HepG2 (cell line): Measurements from ENCODE around the gene CSNK1D. TPM values are rescaled to one million over a fixed set of nuclear protein-coding genes. Genes with fewer than 3 reads are reported as not detected.

Experiments used
- ATF7 ChIP-seq, 2 experiments: fragments of 450-650 bp in 1 of 2; sonication (generic) in 1 of 2; formaldehyde crosslinking in 1 of 2; IDR thresholded peaks; 2 replicates each; pipeline versions ENCODE4 v1.4.0 to v1.6.1; 2016 to 2020; ENCODE audit warnings: antibody characterized with exemption in 1 of 2, mild to moderate bottlenecking in 1 of 2, missing genetic modification reagents in 1 of 2
- BHLHE40 ChIP-seq: IDR thresholded peaks from 2 replicates; pipeline ENCODE4 v1.6.1; 2011; ENCODE audit warnings: low read length, improper control_type of control experiment
- FOXK2 ChIP-seq: fragments of 450-650 bp; IDR thresholded peaks from 2 replicates; pipeline ENCODE4 v1.6.1; 2016
- HOXA7 ChIP-seq: sonication (generic); formaldehyde crosslinking; IDR thresholded peaks from 2 replicates; pipeline ENCODE4 v1.8.1; 2022; ENCODE audit warnings: mild to moderate bottlenecking, missing genetic modification reagents, moderate library complexity
- KMT2A ChIP-seq: sonication (generic); formaldehyde crosslinking; IDR thresholded peaks from 2 replicates; pipeline ENCODE4 v1.4.0; 2020; ENCODE audit warnings: missing genetic modification reagents
- POLR2AphosphoS2 ChIP-seq: IDR thresholded peaks from 2 replicates; pipeline ENCODE4 v1.6.1; 2011; ENCODE audit warnings: low read depth, low read length, improper control_type of control experiment
- PRDM15 ChIP-seq: sonication (generic); formaldehyde crosslinking; IDR thresholded peaks from 2 replicates; pipeline ENCODE4 v1.4.0; 2020; ENCODE audit warnings: missing genetic modification reagents
- SMAD3 ChIP-seq: sonication (generic); formaldehyde crosslinking; IDR thresholded peaks from 2 replicates; pipeline ENCODE4 v1.4.0; 2020; ENCODE audit warnings: missing genetic modification reagents
- SOX6 ChIP-seq, 2 experiments: fragments of 450-650 bp in 1 of 2; sonication (generic) in 1 of 2; formaldehyde crosslinking in 1 of 2; IDR thresholded peaks; 2 replicates each; pipeline versions ENCODE4 v1.4.0 to v1.6.1; 2017 to 2020; ENCODE audit warnings: antibody characterized with exemption in 1 of 2, mild to moderate bottlenecking in 1 of 2, missing genetic modification reagents in 1 of 2
- SRY ChIP-seq: sonication (generic); formaldehyde crosslinking; IDR thresholded peaks from 2 replicates; pipeline ENCODE4 v1.8.0; 2022; ENCODE audit warnings: mild to moderate bottlenecking, missing genetic modification reagents
- TBP ChIP-seq: sonication (generic); formaldehyde crosslinking; IDR thresholded peaks from 2 replicates; pipeline ENCODE4 v1.5.0; 2020; ENCODE audit warnings: missing genetic modification reagents
- ZFYVE20 ChIP-seq: sonication (generic); formaldehyde crosslinking; IDR thresholded peaks from 2 replicates; pipeline ENCODE4 v1.8.0; 2023; ENCODE audit warnings: low read depth, mild to moderate bottlenecking, moderate library complexity, missing genetic modification reagents, borderline replicate concordance
- ZNF124 ChIP-seq: sonication (generic); formaldehyde crosslinking; IDR thresholded peaks from 2 replicates; pipeline ENCODE4 v1.4.0; 2020; ENCODE audit warnings: missing genetic modification reagents
- ZNF160 ChIP-seq: sonication (generic); formaldehyde crosslinking; IDR thresholded peaks from 2 replicates; pipeline ENCODE4 v1.8.0; 2022; ENCODE audit warnings: mild to moderate bottlenecking, inconsistent platforms, missing genetic modification reagents
- ZNF34 ChIP-seq: sonication (generic); formaldehyde crosslinking; IDR thresholded peaks from 2 replicates; pipeline ENCODE4 v1.4.0; 2020; ENCODE audit warnings: mild to moderate bottlenecking, missing genetic modification reagents, borderline replicate concordance
- ZNF556 ChIP-seq: sonication (generic); formaldehyde crosslinking; IDR thresholded peaks from 2 replicates; pipeline ENCODE4 v1.4.0; 2020; ENCODE audit warnings: mild to moderate bottlenecking, missing genetic modification reagents, borderline replicate concordance
- ZNF687 ChIP-seq: sonication (generic); formaldehyde crosslinking; IDR thresholded peaks from 2 replicates; pipeline ENCODE4 v1.5.1; 2020; ENCODE audit warnings: mild to moderate bottlenecking, missing genetic modification reagents, moderate library complexity
- ZNF782 ChIP-seq: sonication (generic); formaldehyde crosslinking; IDR thresholded peaks from 2 replicates; pipeline ENCODE4 v1.4.0; 2020; ENCODE audit warnings: missing genetic modification reagents, mild to moderate bottlenecking, borderline replicate concordance
- polyA plus RNA-seq, 8 experiments: library from polyadenylated mRNA; depleted of rRNA in 3 of 8; stranded (reverse) in 7 of 8; unstranded in 1 of 8; fragments of >200 nt; fragmentation: Illumina TruSeq in 4 of 8; extraction: Trizol in 4 of 8; gene quantifications; 2 replicates each; pipeline versions ENCODE4 v1.2.1 to v1.2.3, GENCODE V29; 2011 to 2016; ENCODE audit warnings: low read depth in 4 of 8, missing spikeins in 1 of 8, mixed read lengths in 1 of 8; ENCODE audit not compliant: insufficient read depth in 1 of 8
- total RNA-seq, 5 experiments: library from RNA; depleted of rRNA; stranded (reverse); fragments of >200 nt; fragmentation: Illumina TruSeq; extraction: Trizol; gene quantifications; 2 replicates each; pipeline ENCODE4 v1.2.3, GENCODE V29; 2016; ENCODE audit warnings: low read depth in 1 of 5

CSNK1D gene
- total and polyA plus RNA-seq, 2 of the 13 experiments (the other 11 are each of a cell fraction or from before 2014, with no cell fraction given), result 31.5 to 128 TPM

- TF ChIP-seq ZNF687 (CRISPR knock-in tag), result peak; percentile 6; the same call in 1 of the 2 replicates
- TF ChIP-seq ZFYVE20 (CRISPR knock-in tag), result no peak
- peak; percentile 35; the same call in 1 of the 2 replicates for TF ChIP-seq POLR2AphosphoS2
- TF ChIP-seq HOXA7, result no peak
- no peak for TF ChIP-seq TBP (CRISPR knock-in tag)
- TF ChIP-seq ZNF160 (CRISPR knock-in tag), result no peak
- TF ChIP-seq BHLHE40, result no peak
- TF ChIP-seq ZNF124, result no peak
- no peak for TF ChIP-seq KMT2A (CRISPR knock-in tag)
- TF ChIP-seq ATF7 (IDR thresholded peaks at IDR 0.05), result no peak
- TF ChIP-seq ATF7 (CRISPR knock-in tag; IDR thresholded peaks at IDR 0.05), result no peak
- no peak for TF ChIP-seq SOX6 (IDR thresholded peaks at IDR 0.05)
- TF ChIP-seq SOX6 (CRISPR knock-in tag; IDR thresholded peaks at IDR 0.05), result no peak
- no peak for TF ChIP-seq SMAD3 (CRISPR knock-in tag)
- no peak for TF ChIP-seq PRDM15
- no peak for TF ChIP-seq SRY
- no peak for TF ChIP-seq FOXK2
- no peak for TF ChIP-seq ZNF782 (CRISPR knock-in tag)
- TF ChIP-seq ZNF34 (CRISPR knock-in tag), result no peak
- TF ChIP-seq ZNF556 (CRISPR knock-in tag), result no peak
These were observed 20.3 kb downstream of the CSNK1D start (continued) for GRCh38 chr17:82253179-82253544.
